Osteoblast (primary cell): ENCODE measurements around the gene FAM110A. TPM values are rescaled to one million over a fixed set of nuclear protein-coding genes. Genes with fewer than 3 reads are reported as not detected.

Source experiments
- total RNA-seq: library from RNA; depleted of rRNA; stranded (reverse); fragments of >200 nt; gene quantifications from 2 replicates; pipeline ENCODE4 v1.2.3, GENCODE V29; 2012

The FAM110A gene
- total RNA-seq, 1 donor: 9.8 TPM

Other genes starting within 250 kb of the FAM110A start
- gene TCF15, start 223.4 kb upstream of the FAM110A start, total RNA-seq: not detected in 2 replicates
- gene SRXN1, start 180.5 kb upstream of the FAM110A start, total RNA-seq: 60.1 and 65.1 TPM in 2 replicates
- gene SCRT2, start 157.9 kb upstream of the FAM110A start, total RNA-seq: not detected in 2 replicates
- not detected in 2 replicates for gene SLC52A3, start 65.2 kb upstream of the FAM110A start, total RNA-seq
- gene ANGPT4, start 82.6 kb downstream of the FAM110A start, total RNA-seq: under 0.01 TPM in 2 replicates
- not detected in 2 replicates for gene RSPO4, start 168.6 kb downstream of the FAM110A start, total RNA-seq